Endothelial cell of umbilical vein (primary cell): ENCODE data around the gene RORC. TPM values are rescaled to one million over a fixed set of nuclear protein-coding genes. Genes with fewer than 3 reads are reported as not detected.

Source experiments
- BruUV-seq: library from RNA; stranded (reverse); fragments of 400-500 nt; replicated peaks from 2 replicates; lab custom pipeline; 2021; lab: Mats Ljungman, UMichigan
- CTCF ChIA-PET: fragments of 300-600, 350-600 bp; sonication (Branson Sonifier 250); formaldehyde crosslinking; loops from one replicate; lab custom pipeline; 2021; ENCODE audit warnings: antibody characterized with exemption, inconsistent platforms; lab: Charles Lee
- POLR2A ChIA-PET: fragments of 300-600, 350-600 bp; sonication (Branson Sonifier 250); formaldehyde crosslinking; loops from one replicate; lab custom pipeline; 2021; ENCODE audit warnings: antibody characterized with exemption, inconsistent platforms; lab: Charles Lee
- DNase-seq: peaks from one replicate; pipeline ENCODE4 v3.0.0-alpha.2; 2011; ENCODE audit warnings: low read depth, low spot score
- FAIRE-seq: peaks from 2 replicates; lab custom pipeline; 2011; peaks lifted over from hg19 to GRCh38; lab: Jason Lieb, UNC
- H2AFZ ChIP-seq: 2 replicates; pipeline ENCODE4 v1.6.0; 2012; ENCODE audit warnings: low read depth, low read length, control low read depth, inconsistent platforms
- H3K27ac ChIP-seq: 2 replicates; pipeline ENCODE4 v1.5.1; 2011; ENCODE audit warnings: low read depth, mild to moderate bottlenecking, control low read depth, low read length, moderate library complexity; ENCODE audit not compliant: insufficient read depth
- H3K27me3 ChIP-seq, 2 experiments: 2 replicates each; pipeline versions ENCODE4 v1.6.0 to v1.6.1; 2011; ENCODE audit warnings: low read length in 2 of 2, mixed read lengths in 1 of 2; ENCODE audit not compliant: control insufficient read depth in 2 of 2, insufficient read depth in 2 of 2
- H3K36me3 ChIP-seq, 2 experiments: 2 replicates in 1 of 2; 3 replicates in 1 of 2; pipeline ENCODE4 v1.5.1; 2011; ENCODE audit warnings: low read length in 2 of 2, mild to moderate bottlenecking in 1 of 2, moderate library complexity in 1 of 2; ENCODE audit not compliant: control insufficient read depth in 2 of 2, insufficient read depth in 2 of 2; ENCODE audit errors: extremely low read depth in 1 of 2
- H3K4me1 ChIP-seq: 3 replicates; pipeline ENCODE4 v1.5.1; 2011; ENCODE audit warnings: mild to moderate bottlenecking, low read length; ENCODE audit not compliant: control insufficient read depth, insufficient read depth; ENCODE audit errors: extremely low read depth
- H3K4me2 ChIP-seq: 2 replicates; pipeline ENCODE4 v1.6.1; 2011; ENCODE audit warnings: low read length, control low read depth, mixed read lengths; ENCODE audit not compliant: insufficient read depth
- H3K4me3 ChIP-seq, 3 experiments: fragments of 200-600 bp in 1 of 3; sonication (generic), shearing (Covaris generic) in 1 of 3; replicated peaks in 1 of 3; 2 replicates each; pipeline ENCODE4 v1.5.1; 2011 to 2016; ENCODE audit warnings: control low read depth in 3 of 3, low read length in 3 of 3, mild to moderate bottlenecking in 2 of 3, inconsistent platforms in 1 of 3, low read depth in 1 of 3, moderate library complexity in 1 of 3; ENCODE audit not compliant: insufficient read depth in 1 of 3
- H3K79me2 ChIP-seq: 2 replicates; pipeline ENCODE4 v1.6.0; 2012; ENCODE audit warnings: low read length, inconsistent platforms; ENCODE audit not compliant: control insufficient read depth, insufficient read depth
- H3K9ac ChIP-seq: replicated peaks from 2 replicates; pipeline ENCODE3; 2011; ENCODE audit warnings: low read length, control low read depth; ENCODE audit not compliant: insufficient read depth; ENCODE audit errors: extremely low read depth
- H3K9me1 ChIP-seq: replicated peaks from 3 replicates; pipeline ENCODE4 v1.6.0; 2011; ENCODE audit warnings: mild to moderate bottlenecking, low read length; ENCODE audit not compliant: control insufficient read depth, insufficient read depth; ENCODE audit errors: extremely low read depth
- H3K9me3 ChIP-seq: replicated peaks from 2 replicates; pipeline ENCODE4 v1.5.1; 2012; ENCODE audit warnings: low read length, inconsistent platforms; ENCODE audit not compliant: control insufficient read depth, insufficient read depth
- H4K20me1 ChIP-seq: replicated peaks from 2 replicates; pipeline ENCODE3; 2011; ENCODE audit warnings: mild to moderate bottlenecking, low read length; ENCODE audit not compliant: control insufficient read depth, insufficient read depth; ENCODE audit errors: extremely low read depth
- GATA2 ChIP-seq: IDR thresholded peaks from 2 replicates; pipeline ENCODE4 v1.7.0; 2011; ENCODE audit warnings: low read depth, mild to moderate bottlenecking, moderate library complexity, mixed read lengths, low read length; ENCODE audit not compliant: insufficient read length, insufficient read depth
- POLR2AphosphoS5 ChIP-seq: IDR thresholded peaks from 2 replicates; pipeline ENCODE4 v1.6.1; 2012; ENCODE audit warnings: low read depth, mild to moderate bottlenecking, control low read depth, low read length, moderate library complexity; ENCODE audit not compliant: insufficient read depth
- dilution Hi-C: fragments of 300-500 bp; cut with MboI; formaldehyde crosslinking; loops from one replicate; pipeline ENCODE4 v1.15.0; 2019; ENCODE audit warnings: low sequenced_read_pairs; ENCODE audit not compliant: extremely low pct_ligation_motif_present
- intact Hi-C: fragments of 100-400 bp; cut with micrococcal nuclease; formaldehyde crosslinking; loops from one replicate; pipeline ENCODE4 v1.10.0; 2022
- polyA plus RNA-seq, 4 experiments: library from polyadenylated mRNA; depleted of rRNA in 3 of 4; stranded (reverse) in 3 of 4; unstranded in 1 of 4; fragments of >200 nt; gene quantifications; 2 replicates each; pipeline versions ENCODE4 v1.2.1 to v1.2.3, GENCODE V29; 2011 to 2012; ENCODE audit warnings: missing spikeins in 1 of 4
- total RNA-seq: library from RNA; stranded (reverse); gene quantifications from 2 replicates; pipeline ENCODE4 v1.2.3, GENCODE V29; 2021
- TF ChIP-seq, protein P1 (sequence below): IDR thresholded peaks from 2 replicates; pipeline ENCODE4 v1.6.1; 2011; ENCODE audit not compliant: insufficient read depth, insufficient read length
- TF ChIP-seq, protein P2 (sequence below), 2 donors: IDR thresholded peaks; 1 replicate in 1 of 2; 2 replicates in 1 of 2; pipeline ENCODE4 v1.5.1; 2011; ENCODE audit warnings: low read length in 2 of 2, mild to moderate bottlenecking in 2 of 2, moderate library complexity in 2 of 2, control low read depth in 1 of 2, inconsistent platforms in 1 of 2, low read depth in 1 of 2; ENCODE audit not compliant: insufficient read depth in 1 of 2; ENCODE audit errors: extremely low read depth in 1 of 2

Gene RORC
- total and polyA plus RNA-seq, 2 donors (not counting 3 experiments of a cell fraction or from before 2014, with no cell fraction given) = not detected

DNA sequence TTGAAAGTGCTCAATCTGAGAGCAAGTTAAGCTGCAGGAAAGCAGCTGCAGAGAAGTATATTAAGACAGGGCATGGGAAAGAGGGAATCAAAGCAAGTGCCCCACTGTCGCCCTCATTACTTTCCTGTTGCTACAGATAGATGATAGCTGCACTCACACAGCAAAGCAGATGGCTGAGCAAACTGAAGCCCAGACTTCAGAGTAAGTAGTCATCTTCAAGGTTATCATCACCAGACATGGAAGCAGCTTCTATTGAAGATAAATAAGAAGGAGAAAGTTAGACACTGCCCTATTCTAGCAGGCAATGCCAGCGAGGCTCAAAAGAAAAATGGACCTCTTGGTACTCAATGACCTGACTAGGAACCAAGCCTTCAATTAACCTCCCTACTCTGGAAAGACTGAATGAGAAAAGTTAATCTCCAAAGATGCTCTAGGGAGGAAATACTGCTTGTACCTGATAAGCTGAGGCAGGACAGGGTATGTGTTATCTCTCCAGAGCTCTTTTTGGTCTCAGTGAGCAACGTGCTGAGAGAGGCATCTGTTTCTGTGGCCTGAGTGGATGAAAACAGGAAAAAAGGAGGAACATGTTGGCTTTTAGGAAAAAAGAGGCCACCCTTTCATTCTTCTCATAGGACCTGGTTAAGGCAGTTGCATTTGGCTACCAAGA, 57.2 kb downstream of the RORC start:
- TF ChIP-seq POLR2AphosphoS5 (no peak), GATA2 (no peak)
- TF ChIP-seq, protein P1, sequence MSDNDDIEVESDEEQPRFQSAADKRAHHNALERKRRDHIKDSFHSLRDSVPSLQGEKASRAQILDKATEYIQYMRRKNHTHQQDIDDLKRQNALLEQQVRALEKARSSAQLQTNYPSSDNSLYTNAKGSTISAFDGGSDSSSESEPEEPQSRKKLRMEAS = no peak
- TF ChIP-seq, protein P2, sequence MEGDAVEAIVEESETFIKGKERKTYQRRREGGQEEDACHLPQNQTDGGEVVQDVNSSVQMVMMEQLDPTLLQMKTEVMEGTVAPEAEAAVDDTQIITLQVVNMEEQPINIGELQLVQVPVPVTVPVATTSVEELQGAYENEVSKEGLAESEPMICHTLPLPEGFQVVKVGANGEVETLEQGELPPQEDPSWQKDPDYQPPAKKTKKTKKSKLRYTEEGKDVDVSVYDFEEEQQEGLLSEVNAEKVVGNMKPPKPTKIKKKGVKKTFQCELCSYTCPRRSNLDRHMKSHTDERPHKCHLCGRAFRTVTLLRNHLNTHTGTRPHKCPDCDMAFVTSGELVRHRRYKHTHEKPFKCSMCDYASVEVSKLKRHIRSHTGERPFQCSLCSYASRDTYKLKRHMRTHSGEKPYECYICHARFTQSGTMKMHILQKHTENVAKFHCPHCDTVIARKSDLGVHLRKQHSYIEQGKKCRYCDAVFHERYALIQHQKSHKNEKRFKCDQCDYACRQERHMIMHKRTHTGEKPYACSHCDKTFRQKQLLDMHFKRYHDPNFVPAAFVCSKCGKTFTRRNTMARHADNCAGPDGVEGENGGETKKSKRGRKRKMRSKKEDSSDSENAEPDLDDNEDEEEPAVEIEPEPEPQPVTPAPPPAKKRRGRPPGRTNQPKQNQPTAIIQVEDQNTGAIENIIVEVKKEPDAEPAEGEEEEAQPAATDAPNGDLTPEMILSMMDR (IDR thresholded peaks at IDR 0.05; ENCODE audit: extremely low read depth in 1 of 2, insufficient read depth in 1 of 2, low read depth in 1 of 2, low read length in 2 of 2) = no peak
- H3K9ac ChIP-seq = no peak overlapping the region
- intact Hi-C loops (no loop called here), dilution Hi-C loops (no loop called here)
- no peak overlapping the region for H3K27ac ChIP-seq
- POLR2A ChIA-PET = interaction anchor here (0.5 kb wide), 1 partner anchor 21 kb away, joined by 4 read pairs; no protein-coding TSS in a partner anchor
- no peaks in the 10 kb centered on the region for H3K9me1 ChIP-seq
- no TSS peak for BruUV-seq
- H3K27me3 ChIP-seq = no peaks in the 10 kb centered on the region
- H3K4me2 ChIP-seq = no peak overlapping the region
- CTCF ChIA-PET = interaction anchor here (0.7 to 1.2 kb wide), 2 partner anchors 9 to 12 kb away, joined by 3 read pairs; no protein-coding TSS in a partner anchor
- H3K9me3 ChIP-seq = no peaks in the 10 kb centered on the region
- no peak overlapping the region for H2AFZ ChIP-seq
- H3K36me3 ChIP-seq = no peaks in the 10 kb centered on the region
- no peaks in the 10 kb centered on the region for H3K4me1 ChIP-seq
- no peak overlapping the region for H3K4me3 ChIP-seq
- H4K20me1 ChIP-seq = no peaks in the 10 kb centered on the region
- FAIRE-seq (no peak), DNase-seq (no peak)
- no peaks in the 10 kb centered on the region for H3K79me2 ChIP-seq
